ENCODE measurements around the gene SLC49A4.

Gene SLC49A4

GRCh38 chr3:122800706-122801237 lies 5.9 kb downstream of the SLC49A4 start:
- Mint-ChIP-seq H3K36me3 (peaks cover 20% of the 10 kb centered on the region), H3K27me3 (no peaks in the 10 kb centered on the region), H3K4me1 (ENCODE audit: low read depth) (peaks cover 24% of the 10 kb centered on the region), H3K9me3 (ENCODE audit: low read depth) (peaks cover 3% of the 10 kb centered on the region), H3K4me3 (no peak overlapping the region), H3K27ac (no peak overlapping the region)

GRCh38 chr3:122802323-122802722 lies 7.5 kb downstream of the SLC49A4 start:
- H3K36me3 Mint-ChIP-seq = peaks cover 19% of the 10 kb centered on the region
- no peak overlapping the region for H3K4me3 Mint-ChIP-seq
- no peak overlapping the region for H3K27ac Mint-ChIP-seq
- peaks cover 3% of the 10 kb centered on the region for H3K9me3 Mint-ChIP-seq (ENCODE audit: low read depth)
- no peaks in the 10 kb centered on the region for H3K27me3 Mint-ChIP-seq
- peaks cover 11% of the 10 kb centered on the region for H3K4me1 Mint-ChIP-seq (ENCODE audit: low read depth)

- H3K27ac Mint-ChIP-seq = no peak overlapping the region
- peaks cover 29% of the 10 kb centered on the region for H3K36me3 Mint-ChIP-seq
Measured at GRCh38 chr3:122803977-122804376, 9.1 kb downstream of the SLC49A4 start.

GRCh38 chr3:122810734-122811133 lies 15.9 kb downstream of the SLC49A4 start:
- Mint-ChIP-seq H3K4me3 (no peak overlapping the region), H3K27me3 (no peaks in the 10 kb centered on the region), H3K27ac (no peak overlapping the region), H3K36me3 (peaks cover 17% of the 10 kb centered on the region), H3K9me3 (ENCODE audit: low read depth) (no peaks in the 10 kb centered on the region), H3K4me1 (ENCODE audit: low read depth) (no peaks in the 10 kb centered on the region)

More at GRCh38 chr3:122803977-122804376, 9.1 kb downstream of the SLC49A4 start:
- Mint-ChIP-seq H3K4me3 (no peak overlapping the region), H3K4me1 (ENCODE audit: low read depth) (peaks cover 7% of the 10 kb centered on the region), H3K27me3 (no peaks in the 10 kb centered on the region), H3K9me3 (ENCODE audit: low read depth) (peaks cover 3% of the 10 kb centered on the region)

- no peak overlapping the region for H3K4me3 Mint-ChIP-seq
- no peak overlapping the region for H3K27ac Mint-ChIP-seq
- no peaks in the 10 kb centered on the region for H3K9me3 Mint-ChIP-seq (ENCODE audit: low read depth)
- H3K4me1 Mint-ChIP-seq (ENCODE audit: low read depth) = no peaks in the 10 kb centered on the region
- H3K36me3 Mint-ChIP-seq = peaks cover 13% of the 10 kb centered on the region
- H3K27me3 Mint-ChIP-seq = no peaks in the 10 kb centered on the region
Measured at GRCh38 chr3:122816587-122816986, 21.7 kb downstream of the SLC49A4 start.

GRCh38 chr3:122824465-122825381 lies 29.9 kb downstream of the SLC49A4 start:
- peaks cover 29% of the 10 kb centered on the region for H3K36me3 Mint-ChIP-seq
- H3K4me1 Mint-ChIP-seq (ENCODE audit: low read depth) = no peaks in the 10 kb centered on the region
- no peaks in the 10 kb centered on the region for H3K9me3 Mint-ChIP-seq (ENCODE audit: low read depth)
- no peak overlapping the region for H3K4me3 Mint-ChIP-seq
- no peak overlapping the region for H3K27ac Mint-ChIP-seq
- H3K27me3 Mint-ChIP-seq = no peaks in the 10 kb centered on the region

- Mint-ChIP-seq H3K36me3 (peaks cover 34% of the 10 kb centered on the region), H3K27me3 (no peaks in the 10 kb centered on the region), H3K27ac (no peak overlapping the region), H3K9me3 (ENCODE audit: low read depth) (no peaks in the 10 kb centered on the region), H3K4me3 (no peak overlapping the region), H3K4me1 (ENCODE audit: low read depth) (no peaks in the 10 kb centered on the region)
Measured at GRCh38 chr3:122825460-122825859, 30.6 kb downstream of the SLC49A4 start.

GRCh38 chr3:122826278-122826677 lies 31.4 kb downstream of the SLC49A4 start:
- Mint-ChIP-seq H3K4me1 (ENCODE audit: low read depth) (no peaks in the 10 kb centered on the region), H3K27ac (no peak overlapping the region), H3K27me3 (no peaks in the 10 kb centered on the region), H3K9me3 (ENCODE audit: low read depth) (no peaks in the 10 kb centered on the region), H3K4me3 (no peak overlapping the region), H3K36me3 (peaks cover 34% of the 10 kb centered on the region)

GRCh38 chr3:122828281-122828680 lies 33.4 kb downstream of the SLC49A4 start:
- Mint-ChIP-seq H3K27ac (no peak overlapping the region), H3K27me3 (no peaks in the 10 kb centered on the region), H3K36me3 (peaks cover 32% of the 10 kb centered on the region), H3K9me3 (ENCODE audit: low read depth) (no peaks in the 10 kb centered on the region), H3K4me1 (ENCODE audit: low read depth) (no peaks in the 10 kb centered on the region), H3K4me3 (no peak overlapping the region)

GRCh38 chr3:122835590-122835989 lies 40.7 kb downstream of the SLC49A4 start:
- Mint-ChIP-seq H3K9me3 (ENCODE audit: low read depth) (peaks cover 8% of the 10 kb centered on the region), H3K4me1 (ENCODE audit: low read depth) (no peaks in the 10 kb centered on the region), H3K27ac (no peak overlapping the region), H3K27me3 (no peaks in the 10 kb centered on the region), H3K4me3 (no peak overlapping the region), H3K36me3 (peaks cover 23% of the 10 kb centered on the region)

GRCh38 chr3:122843604-122844003 lies 48.7 kb downstream of the SLC49A4 start:
- Mint-ChIP-seq H3K9me3 (ENCODE audit: low read depth) (no peaks in the 10 kb centered on the region), H3K36me3 (peaks cover 19% of the 10 kb centered on the region), H3K27me3 (no peaks in the 10 kb centered on the region), H3K27ac (no peak overlapping the region), H3K4me3 (no peak overlapping the region), H3K4me1 (ENCODE audit: low read depth) (no peaks in the 10 kb centered on the region)

GRCh38 chr3:122857019-122857418 lies 62.1 kb downstream of the SLC49A4 start:
- Mint-ChIP-seq H3K27me3 (no peaks in the 10 kb centered on the region), H3K9me3 (ENCODE audit: low read depth) (no peaks in the 10 kb centered on the region), H3K36me3 (peaks cover 12% of the 10 kb centered on the region), H3K4me1 (ENCODE audit: low read depth) (no peaks in the 10 kb centered on the region), H3K4me3 (no peak overlapping the region), H3K27ac (no peak overlapping the region)

- peaks cover 12% of the 10 kb centered on the region for H3K36me3 Mint-ChIP-seq
- no peak overlapping the region for H3K4me3 Mint-ChIP-seq
- H3K27ac Mint-ChIP-seq = no peak overlapping the region
- H3K27me3 Mint-ChIP-seq = no peaks in the 10 kb centered on the region
- no peaks in the 10 kb centered on the region for H3K9me3 Mint-ChIP-seq (ENCODE audit: low read depth)
- H3K4me1 Mint-ChIP-seq (ENCODE audit: low read depth) = no peaks in the 10 kb centered on the region
Measured at GRCh38 chr3:122858373-122858772, 63.5 kb downstream of the SLC49A4 start.

- Mint-ChIP-seq H3K36me3 (peaks cover 12% of the 10 kb centered on the region), H3K4me3 (no peak overlapping the region), H3K4me1 (ENCODE audit: low read depth) (no peaks in the 10 kb centered on the region), H3K9me3 (ENCODE audit: low read depth) (no peaks in the 10 kb centered on the region), H3K27me3 (no peaks in the 10 kb centered on the region), H3K27ac (no peak overlapping the region)
Measured at GRCh38 chr3:122859021-122859805, 64.3 kb downstream of the SLC49A4 start.

- no peaks in the 10 kb centered on the region for H3K27me3 Mint-ChIP-seq
- no peak overlapping the region for H3K4me3 Mint-ChIP-seq
- H3K36me3 Mint-ChIP-seq = peaks cover 6% of the 10 kb centered on the region
- H3K27ac Mint-ChIP-seq = no peak overlapping the region
- no peaks in the 10 kb centered on the region for H3K9me3 Mint-ChIP-seq (ENCODE audit: low read depth)
- no peaks in the 10 kb centered on the region for H3K4me1 Mint-ChIP-seq (ENCODE audit: low read depth)
Measured at GRCh38 chr3:122862381-122862780, 67.5 kb downstream of the SLC49A4 start.

All from activated naive CD8-positive, alpha-beta T cell (primary cell).